IMR-90 (cell line): ENCODE measurements around the gene PRKRA. TPM values are rescaled to one million over a fixed set of nuclear protein-coding genes. Genes with fewer than 3 reads are reported as not detected.

Experiments used
- ATAC-seq: fragments of 200-7000 bp; cut with Tn5 transposase; 2 replicates; pipeline ENCODE4 v1.9.1; 2020; ENCODE audit warnings: low read depth, mild to moderate bottlenecking, moderate library complexity
- BruUV-seq: library from RNA; stranded (reverse); fragments of 400-500 nt; replicated peaks from 2 replicates; lab custom pipeline; 2021; lab: Mats Ljungman, UMichigan
- CTCF ChIA-PET: fragments of 300-600 bp; formaldehyde crosslinking; extraction: SDS; loops from one replicate; lab custom pipeline; 2021; ENCODE audit warnings: antibody characterized with exemption; lab: Yijun Ruan, JAX
- POLR2A ChIA-PET: fragments of 300-600 bp; sonication (Branson Sonifier 250); formaldehyde crosslinking; loops from one replicate; lab custom pipeline; 2022; ENCODE audit warnings: antibody characterized with exemption; ENCODE audit not compliant: unreplicated experiment; lab: Charles Lee
- DNase-seq: peaks from one replicate; pipeline ENCODE4 v3.0.0; 2013
- H2AFZ ChIP-seq: replicated peaks from 2 replicates; pipeline ENCODE3; 2013; ENCODE audit warnings: low read length, mild to moderate bottlenecking; ENCODE audit not compliant: poor library complexity
- H2AK5ac ChIP-seq: 2 replicates; pipeline ENCODE4 v1.6.1; 2013; ENCODE audit warnings: low read depth, low read length, inconsistent platforms
- H2AK9ac ChIP-seq: replicated peaks from 2 replicates; pipeline ENCODE3; 2013; ENCODE audit warnings: mild to moderate bottlenecking, low read depth, low read length, moderate library complexity; ENCODE audit not compliant: poor library complexity
- H2BK120ac ChIP-seq: 2 replicates; pipeline ENCODE4 v1.6.1; 2013; ENCODE audit warnings: low read depth, low read length, inconsistent platforms
- H2BK15ac ChIP-seq: 3 replicates; pipeline ENCODE4 v1.6.1; 2013; ENCODE audit warnings: low read depth, low read length, inconsistent platforms
- H2BK20ac ChIP-seq: 2 replicates; pipeline ENCODE4 v1.6.1; 2013; ENCODE audit warnings: low read depth, mild to moderate bottlenecking, inconsistent platforms, low read length, moderate library complexity
- H2BK5ac ChIP-seq: 2 replicates; pipeline ENCODE4 v1.6.1; 2013; ENCODE audit warnings: mild to moderate bottlenecking, low read depth, low read length, inconsistent platforms; ENCODE audit not compliant: poor library complexity, severe bottlenecking
- H3K14ac ChIP-seq: replicated peaks from 2 replicates; pipeline ENCODE4 v1.6.1; 2013; ENCODE audit warnings: low read depth, low read length, inconsistent platforms
- H3K18ac ChIP-seq: 2 replicates; pipeline ENCODE4 v1.6.1; 2013; ENCODE audit warnings: low read depth, low read length, control low read depth
- H3K23ac ChIP-seq: 2 replicates; pipeline ENCODE4 v1.6.1; 2013; ENCODE audit warnings: low read depth, low read length, inconsistent platforms
- H3K27ac ChIP-seq: 2 replicates; pipeline ENCODE4 v1.5.1; 2013; ENCODE audit warnings: mild to moderate bottlenecking, control low read depth, low read length; ENCODE audit not compliant: insufficient read depth
- H3K27me3 ChIP-seq: 2 replicates; pipeline ENCODE4 v1.6.1; 2013; ENCODE audit warnings: low read length; ENCODE audit not compliant: control insufficient read depth, insufficient read depth
- H3K36me3 ChIP-seq: 2 replicates; pipeline ENCODE4 v1.6.1; 2013; ENCODE audit warnings: low read length, mixed read lengths; ENCODE audit not compliant: control insufficient read depth, insufficient read depth
- H3K4ac ChIP-seq: 2 replicates; pipeline ENCODE4 v1.6.1; 2013; ENCODE audit warnings: low read depth, low read length, inconsistent platforms
- H3K4me1 ChIP-seq: 2 replicates; pipeline ENCODE4 v1.6.1; 2013; ENCODE audit warnings: low read length, mixed read lengths; ENCODE audit not compliant: control insufficient read depth, insufficient read depth
- H3K4me2 ChIP-seq: 2 replicates; pipeline ENCODE4 v1.6.1; 2013; ENCODE audit warnings: low read depth, mild to moderate bottlenecking, control low read depth, low read length, moderate library complexity
- H3K4me3 ChIP-seq: 2 replicates; pipeline ENCODE4 v1.5.1; 2013; ENCODE audit warnings: low read depth, mild to moderate bottlenecking, control low read depth, low read length, moderate library complexity; ENCODE audit not compliant: insufficient read depth
- H3K56ac ChIP-seq: 2 replicates; pipeline ENCODE4 v1.6.1; 2013; ENCODE audit warnings: low read length, inconsistent platforms; ENCODE audit not compliant: insufficient read depth; ENCODE audit errors: extremely low read depth
- H3K79me1 ChIP-seq, 2 experiments: 2 replicates each; pipeline ENCODE4 v1.6.1; 2013; ENCODE audit warnings: low read length in 2 of 2, inconsistent platforms in 1 of 2, low read depth in 1 of 2
- H3K9ac ChIP-seq: 2 replicates; pipeline ENCODE4 v1.6.1; 2013; ENCODE audit warnings: low read depth, low read length, control low read depth
- H3K9me1 ChIP-seq: 2 replicates; pipeline ENCODE4 v1.6.1; 2013; ENCODE audit warnings: low read length, inconsistent platforms; ENCODE audit not compliant: insufficient read depth
- H3K9me3 ChIP-seq: 2 replicates; pipeline ENCODE4 v1.6.1; 2013; ENCODE audit warnings: low read length; ENCODE audit not compliant: control insufficient read depth, insufficient read depth
- H4K20me1 ChIP-seq: 2 replicates; pipeline ENCODE4 v1.6.1; 2013; ENCODE audit warnings: low read length, inconsistent platforms; ENCODE audit not compliant: insufficient read depth
- H4K5ac ChIP-seq: 2 replicates; pipeline ENCODE4 v1.6.1; 2013; ENCODE audit warnings: mild to moderate bottlenecking, low read depth, low read length, control low read depth
- H4K8ac ChIP-seq, 2 experiments: 2 replicates each; pipeline ENCODE4 v1.6.1; 2013; ENCODE audit warnings: low read depth in 2 of 2, low read length in 2 of 2, control low read depth in 1 of 2, inconsistent platforms in 1 of 2
- H4K91ac ChIP-seq: 2 replicates; pipeline ENCODE4 v1.6.1; 2013; ENCODE audit warnings: low read depth, low read length, inconsistent platforms; ENCODE audit not compliant: insufficient read depth
- CEBPB ChIP-seq: IDR thresholded peaks from 2 replicates; pipeline ENCODE4 v1.6.1; 2012; ENCODE audit warnings: low read depth, low read length, improper control_type of control experiment
- POLR2A ChIP-seq: IDR thresholded peaks from 2 replicates; pipeline ENCODE4 v1.6.1; 2012; ENCODE audit warnings: mild to moderate bottlenecking, low read depth, low read length
- RFX5 ChIP-seq: IDR thresholded peaks from 2 replicates; pipeline ENCODE4 v1.8.0; 2012; ENCODE audit warnings: low read depth, mild to moderate bottlenecking, low read length, moderate library complexity
- WGBS, 2 experiments: methylation state at CpG; one replicate each; pipeline versions ENCODE4 v1.1.5 to v1.1.7; 2013; ENCODE audit warnings: missing lambda C conversion rate in 2 of 2; ENCODE audit not compliant: insufficient read length in 1 of 2; ENCODE audit errors: extremely low coverage in 2 of 2; 5-methylcytosine and 5-hydroxymethylcytosine counted together
- dilution Hi-C: fragments of 300-500 bp; cut with HindIII; formaldehyde crosslinking; loops from one replicate; pipeline ENCODE4 v1.14.3; 2018; ENCODE audit warnings: low sequenced_read_pairs; ENCODE audit not compliant: unreplicated experiment
- in situ Hi-C: fragments of 300-500 bp; cut with MboI; formaldehyde crosslinking; loops from 3 replicates; pipeline ENCODE4 v1.14.3; 2019; ENCODE audit warnings: low sequenced_read_pairs, inconsistent platforms, mixed read lengths
- intact Hi-C: fragments of 100-400 bp; cut with micrococcal nuclease; formaldehyde crosslinking; loops from 2 replicates; pipeline ENCODE4 v1.10.0; 2022
- polyA plus RNA-seq, 3 experiments: library from polyadenylated mRNA; depleted of rRNA; stranded (reverse); fragments of >200 nt; gene quantifications; 2 replicates each; pipeline ENCODE4 v1.2.3, GENCODE V29; 2012; ENCODE audit warnings: low replicate concordance in 1 of 3
- total RNA-seq: library from RNA; depleted of rRNA; stranded (reverse); fragments of >200 nt; gene quantifications from 2 replicates; pipeline ENCODE4 v1.2.3, GENCODE V29; 2012
- TF ChIP-seq, protein P1 (sequence below): fragments of 150-350 bp; IDR thresholded peaks from 2 replicates; pipeline ENCODE4 v1.6.1; 2016; ENCODE audit warnings: low read depth, mild to moderate bottlenecking, low read length, moderate library complexity, borderline replicate concordance

The PRKRA gene
- total and polyA plus RNA-seq, 2 of the 4 experiments (the other 2 are of a cell fraction), result 39.5 to 53.6 TPM

DNA sequence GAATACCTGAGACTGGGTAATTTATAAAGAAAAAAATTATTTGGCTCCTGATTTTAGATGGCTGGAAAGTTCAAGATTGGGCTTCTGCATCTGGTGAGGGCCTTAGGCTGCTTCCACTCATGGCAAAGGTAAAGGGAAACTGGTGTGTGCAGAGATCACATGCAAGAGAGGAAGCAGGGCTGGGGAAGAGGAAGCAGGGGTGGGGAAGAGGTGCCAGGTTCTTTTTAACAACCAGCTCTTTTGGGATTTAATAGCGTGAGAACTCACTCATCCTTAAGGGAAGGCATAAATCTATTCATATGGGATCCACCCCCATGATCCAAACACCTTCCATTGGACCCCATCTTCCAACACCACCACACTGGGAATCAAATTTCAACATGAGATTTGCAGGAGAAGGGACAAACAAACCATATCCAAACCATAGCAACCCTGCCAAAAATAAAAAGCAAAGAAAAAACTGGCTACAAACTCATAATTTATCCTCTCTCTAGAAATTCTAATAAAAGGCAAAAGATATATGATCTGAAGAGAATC lies 30.4 kb downstream of the PRKRA start:
- TF ChIP-seq RFX5 (no peak), CEBPB (no peak), POLR2A (no peak)
- TF ChIP-seq, protein P1, sequence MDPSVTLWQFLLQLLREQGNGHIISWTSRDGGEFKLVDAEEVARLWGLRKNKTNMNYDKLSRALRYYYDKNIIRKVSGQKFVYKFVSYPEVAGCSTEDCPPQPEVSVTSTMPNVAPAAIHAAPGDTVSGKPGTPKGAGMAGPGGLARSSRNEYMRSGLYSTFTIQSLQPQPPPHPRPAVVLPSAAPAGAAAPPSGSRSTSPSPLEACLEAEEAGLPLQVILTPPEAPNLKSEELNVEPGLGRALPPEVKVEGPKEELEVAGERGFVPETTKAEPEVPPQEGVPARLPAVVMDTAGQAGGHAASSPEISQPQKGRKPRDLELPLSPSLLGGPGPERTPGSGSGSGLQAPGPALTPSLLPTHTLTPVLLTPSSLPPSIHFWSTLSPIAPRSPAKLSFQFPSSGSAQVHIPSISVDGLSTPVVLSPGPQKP, result no peak
- H3K79me1 ChIP-seq, result peaks cover 20 to 31% of the 10 kb centered on the region in 2 experiments
- no peak overlapping the region for H4K8ac ChIP-seq
- intact Hi-C loops (no loop called here), in situ Hi-C loops (no loop called here), dilution Hi-C loops (no loop called here)
- no peak overlapping the region for H2BK20ac ChIP-seq
- ChIA-PET CTCF (no interaction called here), POLR2A (no interaction called here)
- no peak overlapping the region for H2AFZ ChIP-seq
- H3K4me3 ChIP-seq, result no peak overlapping the region
- H3K23ac ChIP-seq, result no peak overlapping the region
- no peak overlapping the region for H3K4ac ChIP-seq
- no peaks in the 10 kb centered on the region for H3K36me3 ChIP-seq
- H3K9me1 ChIP-seq, result peaks cover 3% of the 10 kb centered on the region; the same call in 1 of the 2 replicates
- H2BK120ac ChIP-seq, result no peak overlapping the region
- no TSS peak for BruUV-seq
- ATAC-seq, result no peak
- H3K18ac ChIP-seq, result no peak overlapping the region
- H3K56ac ChIP-seq, result no peak overlapping the region
- no peak overlapping the region for H2BK15ac ChIP-seq
- H3K27me3 ChIP-seq, result no peaks in the 10 kb centered on the region
- peaks cover 2% of the 10 kb centered on the region; the same call in 1 of the 2 replicates for H3K9me3 ChIP-seq
- H3K4me1 ChIP-seq, result 0 out of 2 replicates have a peak, but pooled peaks cover 2% of the 10 kb centered on the region
- H3K9ac ChIP-seq, result no peak overlapping the region
- no peak overlapping the region for H2AK9ac ChIP-seq
- no CpG with 5 or more reads among the region's 1 CpG for WGBS, 2 experiments
- no peak overlapping the region for H4K5ac ChIP-seq
- H3K4me2 ChIP-seq, result no peak overlapping the region
- H4K91ac ChIP-seq, result no peak overlapping the region
- H3K14ac ChIP-seq, result no peak overlapping the region
- H2BK5ac ChIP-seq, result no peak overlapping the region
- no peaks in the 10 kb centered on the region for H4K20me1 ChIP-seq
- no peak for DNase-seq
- H3K27ac ChIP-seq, result no peak overlapping the region
- no peak overlapping the region for H2AK5ac ChIP-seq
